Endothelial cell of umbilical vein (primary cell): ENCODE measurements around the gene TNKS2. TPM values are rescaled to one million over a fixed set of nuclear protein-coding genes. Genes with fewer than 3 reads are reported as not detected.

Experiments used
- BruUV-seq: library from RNA; stranded (reverse); fragments of 400-500 nt; replicated peaks from 2 replicates; lab custom pipeline; 2021; lab: Mats Ljungman, UMichigan
- CTCF ChIA-PET: fragments of 300-600, 350-600 bp; sonication (Branson Sonifier 250); formaldehyde crosslinking; loops from one replicate; lab custom pipeline; 2021; ENCODE audit warnings: antibody characterized with exemption, inconsistent platforms; lab: Charles Lee
- POLR2A ChIA-PET: fragments of 300-600, 350-600 bp; sonication (Branson Sonifier 250); formaldehyde crosslinking; loops from one replicate; lab custom pipeline; 2021; ENCODE audit warnings: antibody characterized with exemption, inconsistent platforms; lab: Charles Lee
- DNase-seq: peaks from one replicate; pipeline ENCODE4 v3.0.0-alpha.2; 2011; ENCODE audit warnings: low read depth, low spot score
- FAIRE-seq: peaks from 2 replicates; lab custom pipeline; 2011; peaks lifted over from hg19 to GRCh38; lab: Jason Lieb, UNC
- H2AFZ ChIP-seq: 2 replicates; pipeline ENCODE4 v1.6.0; 2012; ENCODE audit warnings: low read depth, low read length, control low read depth, inconsistent platforms
- H3K27ac ChIP-seq: 2 replicates; pipeline ENCODE4 v1.5.1; 2011; ENCODE audit warnings: low read depth, mild to moderate bottlenecking, control low read depth, low read length, moderate library complexity; ENCODE audit not compliant: insufficient read depth
- H3K27me3 ChIP-seq, 2 experiments: 2 replicates each; pipeline versions ENCODE4 v1.6.0 to v1.6.1; 2011; ENCODE audit warnings: low read length in 2 of 2, mixed read lengths in 1 of 2; ENCODE audit not compliant: control insufficient read depth in 2 of 2, insufficient read depth in 2 of 2
- H3K36me3 ChIP-seq, 2 experiments: 2 replicates in 1 of 2; 3 replicates in 1 of 2; pipeline ENCODE4 v1.5.1; 2011; ENCODE audit warnings: low read length in 2 of 2, mild to moderate bottlenecking in 1 of 2, moderate library complexity in 1 of 2; ENCODE audit not compliant: control insufficient read depth in 2 of 2, insufficient read depth in 2 of 2; ENCODE audit errors: extremely low read depth in 1 of 2
- H3K4me1 ChIP-seq: 3 replicates; pipeline ENCODE4 v1.5.1; 2011; ENCODE audit warnings: mild to moderate bottlenecking, low read length; ENCODE audit not compliant: control insufficient read depth, insufficient read depth; ENCODE audit errors: extremely low read depth
- H3K4me2 ChIP-seq: 2 replicates; pipeline ENCODE4 v1.6.1; 2011; ENCODE audit warnings: low read length, control low read depth, mixed read lengths; ENCODE audit not compliant: insufficient read depth
- H3K4me3 ChIP-seq, 3 experiments: fragments of 200-600 bp in 1 of 3; sonication (generic), shearing (Covaris generic) in 1 of 3; replicated peaks in 1 of 3; 2 replicates each; pipeline ENCODE4 v1.5.1; 2011 to 2016; ENCODE audit warnings: control low read depth in 3 of 3, low read length in 3 of 3, mild to moderate bottlenecking in 2 of 3, inconsistent platforms in 1 of 3, low read depth in 1 of 3, moderate library complexity in 1 of 3; ENCODE audit not compliant: insufficient read depth in 1 of 3
- H3K79me2 ChIP-seq: 2 replicates; pipeline ENCODE4 v1.6.0; 2012; ENCODE audit warnings: low read length, inconsistent platforms; ENCODE audit not compliant: control insufficient read depth, insufficient read depth
- H3K9ac ChIP-seq: replicated peaks from 2 replicates; pipeline ENCODE3; 2011; ENCODE audit warnings: low read length, control low read depth; ENCODE audit not compliant: insufficient read depth; ENCODE audit errors: extremely low read depth
- H3K9me1 ChIP-seq: replicated peaks from 3 replicates; pipeline ENCODE4 v1.6.0; 2011; ENCODE audit warnings: mild to moderate bottlenecking, low read length; ENCODE audit not compliant: control insufficient read depth, insufficient read depth; ENCODE audit errors: extremely low read depth
- H3K9me3 ChIP-seq: replicated peaks from 2 replicates; pipeline ENCODE4 v1.5.1; 2012; ENCODE audit warnings: low read length, inconsistent platforms; ENCODE audit not compliant: control insufficient read depth, insufficient read depth
- H4K20me1 ChIP-seq: replicated peaks from 2 replicates; pipeline ENCODE3; 2011; ENCODE audit warnings: mild to moderate bottlenecking, low read length; ENCODE audit not compliant: control insufficient read depth, insufficient read depth; ENCODE audit errors: extremely low read depth
- CTCF ChIP-seq, 2 donors: IDR thresholded peaks; 1 replicate in 1 of 2; 2 replicates in 1 of 2; pipeline ENCODE4 v1.5.1; 2011; ENCODE audit warnings: low read length in 2 of 2, mild to moderate bottlenecking in 2 of 2, moderate library complexity in 2 of 2, control low read depth in 1 of 2, inconsistent platforms in 1 of 2, low read depth in 1 of 2; ENCODE audit not compliant: insufficient read depth in 1 of 2; ENCODE audit errors: extremely low read depth in 1 of 2
- EZH2 ChIP-seq: IDR thresholded peaks from 2 replicates; pipeline ENCODE4 v1.6.1; 2012; ENCODE audit warnings: borderline replicate concordance, low read depth, mild to moderate bottlenecking, moderate library complexity, low read length, inconsistent platforms; ENCODE audit not compliant: severe bottlenecking
- FOS ChIP-seq: IDR thresholded peaks from 2 replicates; pipeline ENCODE4 v1.6.1; 2011; ENCODE audit warnings: mild to moderate bottlenecking, low read length, moderate library complexity, borderline replicate concordance; ENCODE audit not compliant: insufficient read depth
- GATA2 ChIP-seq: IDR thresholded peaks from 2 replicates; pipeline ENCODE4 v1.7.0; 2011; ENCODE audit warnings: low read depth, mild to moderate bottlenecking, moderate library complexity, mixed read lengths, low read length; ENCODE audit not compliant: insufficient read length, insufficient read depth
- JUN ChIP-seq: IDR thresholded peaks from 2 replicates; pipeline ENCODE4 v1.6.1; 2011; ENCODE audit warnings: borderline replicate concordance, low read depth; ENCODE audit not compliant: insufficient read length, insufficient read depth
- MAX ChIP-seq: IDR thresholded peaks from 2 replicates; pipeline ENCODE4 v1.6.1; 2011; ENCODE audit not compliant: insufficient read depth, insufficient read length
- MYC ChIP-seq: IDR thresholded peaks from one replicate; pipeline ENCODE4 v1.6.1; 2011; ENCODE audit warnings: mild to moderate bottlenecking, low read depth, low read length
- POLR2A ChIP-seq: IDR thresholded peaks from 2 replicates; pipeline ENCODE4 v1.6.1; 2012; ENCODE audit warnings: low read depth, mild to moderate bottlenecking, control low read depth, low read length
- POLR2AphosphoS5 ChIP-seq: IDR thresholded peaks from 2 replicates; pipeline ENCODE4 v1.6.1; 2012; ENCODE audit warnings: low read depth, mild to moderate bottlenecking, control low read depth, low read length, moderate library complexity; ENCODE audit not compliant: insufficient read depth
- dilution Hi-C: fragments of 300-500 bp; cut with MboI; formaldehyde crosslinking; loops from one replicate; pipeline ENCODE4 v1.15.0; 2019; ENCODE audit warnings: low sequenced_read_pairs; ENCODE audit not compliant: extremely low pct_ligation_motif_present
- intact Hi-C: fragments of 100-400 bp; cut with micrococcal nuclease; formaldehyde crosslinking; loops from one replicate; pipeline ENCODE4 v1.10.0; 2022
- polyA plus RNA-seq, 4 experiments: library from polyadenylated mRNA; depleted of rRNA in 3 of 4; stranded (reverse) in 3 of 4; unstranded in 1 of 4; fragments of >200 nt; gene quantifications; 2 replicates each; pipeline versions ENCODE4 v1.2.1 to v1.2.3, GENCODE V29; 2011 to 2012; ENCODE audit warnings: missing spikeins in 1 of 4
- total RNA-seq: library from RNA; stranded (reverse); gene quantifications from 2 replicates; pipeline ENCODE4 v1.2.3, GENCODE V29; 2021

TNKS2 gene
- total and polyA plus RNA-seq, 2 donors (not counting 3 experiments of a cell fraction or from before 2014, with no cell fraction given), result 13.6 to 34.0 TPM

DNA sequence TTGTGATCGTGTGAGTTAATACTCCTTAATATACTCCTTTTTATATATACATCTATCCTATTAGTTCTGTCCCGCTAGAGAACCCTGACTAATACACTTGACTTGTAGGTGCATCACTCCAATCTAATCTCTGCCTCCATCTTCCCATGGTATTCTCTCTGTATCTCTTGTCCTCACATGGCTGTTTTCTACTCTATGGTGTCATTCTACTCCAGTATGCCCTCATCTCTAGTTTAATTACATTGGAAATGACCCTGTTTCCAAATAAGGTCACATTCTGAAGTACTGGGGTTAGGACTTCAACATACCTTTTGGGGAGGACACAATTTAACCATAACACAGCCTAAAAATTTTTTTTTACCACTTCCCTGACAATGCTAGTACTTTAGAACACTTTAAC, 25.8 kb upstream of the TNKS2 start:
- no peaks in the 10 kb centered on the region for H3K36me3 ChIP-seq
- TF ChIP-seq JUN (no peak), FOS (no peak), EZH2 (no peak), POLR2AphosphoS5 (no peak), MYC (no peak), GATA2 (no peak), POLR2A (no peak), MAX (no peak), CTCF (IDR thresholded peaks at IDR 0.05; ENCODE audit: extremely low read depth in 1 of 2, insufficient read depth in 1 of 2, low read depth in 1 of 2, low read length in 2 of 2) (no peak)
- no peak overlapping the region for H3K4me3 ChIP-seq
- POLR2A ChIA-PET, result no interaction called here
- no peaks in the 10 kb centered on the region for H4K20me1 ChIP-seq
- no peak overlapping the region for H2AFZ ChIP-seq
- intact Hi-C loops, result no loop called here
- FAIRE-seq (no peak), DNase-seq (no peak)
- H3K4me2 ChIP-seq, result no peak overlapping the region
- CTCF ChIA-PET, result interaction anchor here (1.5 to 1.8 kb wide), 2 partner anchors 8 to 140 kb away, joined by 5 read pairs; no protein-coding TSS in a partner anchor
- dilution Hi-C loops, result no loop called here
- H3K27ac ChIP-seq, result no peak overlapping the region
- no peak overlapping the region for H3K9ac ChIP-seq
- no peaks in the 10 kb centered on the region for H3K9me3 ChIP-seq
- H3K79me2 ChIP-seq, result no peaks in the 10 kb centered on the region
- no peaks in the 10 kb centered on the region for H3K4me1 ChIP-seq
- no TSS peak for BruUV-seq
- H3K9me1 ChIP-seq, result no peaks in the 10 kb centered on the region
- H3K27me3 ChIP-seq, result peaks cover 6 to 13% of the 10 kb centered on the region in 2 experiments
